Epithelial cell of proximal tubule (primary cell): Measurements from ENCODE around the gene FOXO1. TPM values are rescaled to one million over a fixed set of nuclear protein-coding genes. Genes with fewer than 3 reads are reported as not detected.

Experiments used
- DNase-seq: peaks from one replicate; pipeline ENCODE4 v3.0.0-alpha.2; 2011; ENCODE audit warnings: low read depth
- H3K4me3 ChIP-seq: 2 replicates; pipeline ENCODE4 v1.5.1; 2011; ENCODE audit warnings: low read depth, mild to moderate bottlenecking, low read length
- CTCF ChIP-seq: conservative IDR thresholded peaks from 2 replicates; pipeline ENCODE4 v1.5.1; 2012; ENCODE audit warnings: low read depth, mild to moderate bottlenecking, low read length
- total RNA-seq: library from RNA; depleted of rRNA; stranded (reverse); fragments of >200 nt; gene quantifications from 2 replicates; pipeline ENCODE4 v1.2.3, GENCODE V29; 2015

FOXO1 gene
- total RNA-seq, 1 donor from 2014 or later: 6.3 TPM

GRCh38 chr13:40533072-40533471 lies 133.4 kb downstream of the FOXO1 start:
- DNase-seq: no peak
- no peak overlapping the region for H3K4me3 ChIP-seq
- TF ChIP-seq CTCF: no peak

- no peak for TF ChIP-seq CTCF
- H3K4me3 ChIP-seq: no peak overlapping the region
- DNase-seq: no peak
These were observed 135.5 kb downstream of the FOXO1 start for GRCh38 chr13:40530961-40531360.

- no peak for DNase-seq
- TF ChIP-seq CTCF: no peak
These were observed 137.6 kb downstream of the FOXO1 start for GRCh38 chr13:40528881-40529280.

GRCh38 chr13:40527914-40528313 lies 138.5 kb downstream of the FOXO1 start:
- TF ChIP-seq CTCF: no peak
- DNase-seq: no peak
- H3K4me3 ChIP-seq: no peak overlapping the region

More at GRCh38 chr13:40528881-40529280, 137.6 kb downstream of the FOXO1 start:
- H3K4me3 ChIP-seq: no peak overlapping the region

- H3K4me3 ChIP-seq: no peak overlapping the region
- no peak for DNase-seq
- TF ChIP-seq CTCF: no peak
These were observed 144.2 kb downstream of the FOXO1 start for GRCh38 chr13:40522282-40522681.

GRCh38 chr13:40520916-40521315 lies 145.5 kb downstream of the FOXO1 start:
- DNase-seq: no peak
- H3K4me3 ChIP-seq: no peak overlapping the region
- TF ChIP-seq CTCF: no peak

- H3K4me3 ChIP-seq: no peak overlapping the region
- TF ChIP-seq CTCF: no peak
- no peak for DNase-seq
These were observed 146.8 kb downstream of the FOXO1 start for GRCh38 chr13:40519637-40520036.
